ENCODE results near the gene EHMT1.

EHMT1 gene

GRCh38 chr9:137688261-137688660 lies 69.5 kb downstream of the EHMT1 start:
- TF ChIP-seq EGR1 (IDR thresholded peaks at IDR 0.05) (no peak), CEBPB (IDR thresholded peaks at IDR 0.05) (no peak), YY1 (IDR thresholded peaks at IDR 0.05; ENCODE audit: low read depth) (no peak), TCF12 (IDR thresholded peaks at IDR 0.05; ENCODE audit: low read depth) (no peak), CREB1 (IDR thresholded peaks at IDR 0.05; ENCODE audit: low read depth) (no peak), TAF1 (IDR thresholded peaks at IDR 0.05; ENCODE audit: low read depth) (no peak), REST (IDR thresholded peaks at IDR 0.05; ENCODE audit: low read depth) (no peak), RAD21 (IDR thresholded peaks at IDR 0.05; ENCODE audit: low read depth) (no peak), TEAD4 (IDR thresholded peaks at IDR 0.05) (no peak), ZBTB7A (IDR thresholded peaks at IDR 0.05; ENCODE audit: low read depth) (no peak), USF1 (IDR thresholded peaks at IDR 0.05) (no peak), NFIC (IDR thresholded peaks at IDR 0.05) (no peak), MAX (IDR thresholded peaks at IDR 0.05) (no peak), EP300 (IDR thresholded peaks at IDR 0.05; ENCODE audit: borderline replicate concordance) (no peak), FOXM1 (IDR thresholded peaks at IDR 0.05; ENCODE audit: borderline replicate concordance, low read depth) (no peak)

- TF ChIP-seq TAF1 (IDR thresholded peaks at IDR 0.05; ENCODE audit: low read depth) (no peak), EP300 (IDR thresholded peaks at IDR 0.05; ENCODE audit: borderline replicate concordance) (no peak), REST (IDR thresholded peaks at IDR 0.05; ENCODE audit: low read depth) (no peak)
These were observed 69.9 kb downstream of the EHMT1 start for GRCh38 chr9:137688725-137689124.

GRCh38 chr9:137689745-137690529 lies 71.1 kb downstream of the EHMT1 start:
- TF ChIP-seq YY1 (IDR thresholded peaks at IDR 0.05; ENCODE audit: low read depth) (no peak), EGR1 (IDR thresholded peaks at IDR 0.05) (no peak), CEBPB (IDR thresholded peaks at IDR 0.05) (peak; percentile 50; the same call in 1 of the 2 replicates), TEAD4 (IDR thresholded peaks at IDR 0.05) (no peak), TCF12 (IDR thresholded peaks at IDR 0.05; ENCODE audit: low read depth) (no peak), TAF1 (IDR thresholded peaks at IDR 0.05; ENCODE audit: low read depth) (no peak)

GRCh38 chr9:137690930-137691645 lies 72.3 kb downstream of the EHMT1 start:
- TF ChIP-seq TCF12 (IDR thresholded peaks at IDR 0.05; ENCODE audit: low read depth) (no peak), EGR1 (IDR thresholded peaks at IDR 0.05) (no peak), CREB1 (IDR thresholded peaks at IDR 0.05; ENCODE audit: low read depth) (no peak), FOXM1 (IDR thresholded peaks at IDR 0.05; ENCODE audit: borderline replicate concordance, low read depth) (no peak), MAX (IDR thresholded peaks at IDR 0.05) (no peak), TAF1 (IDR thresholded peaks at IDR 0.05; ENCODE audit: low read depth) (no peak), CEBPB (IDR thresholded peaks at IDR 0.05) (no peak), TEAD4 (IDR thresholded peaks at IDR 0.05) (no peak), ZBTB7A (IDR thresholded peaks at IDR 0.05; ENCODE audit: low read depth) (no peak), EP300 (IDR thresholded peaks at IDR 0.05; ENCODE audit: borderline replicate concordance) (no peak)

- no peak for TF ChIP-seq FOXM1 (IDR thresholded peaks at IDR 0.05; ENCODE audit: borderline replicate concordance, low read depth)
- TF ChIP-seq CREB1 (IDR thresholded peaks at IDR 0.05; ENCODE audit: low read depth), result no peak
- TF ChIP-seq REST (IDR thresholded peaks at IDR 0.05; ENCODE audit: low read depth), result no peak
- no peak for TF ChIP-seq CEBPB (IDR thresholded peaks at IDR 0.05)
- TF ChIP-seq TCF12 (IDR thresholded peaks at IDR 0.05; ENCODE audit: low read depth), result no peak
- TF ChIP-seq ZBTB7A (IDR thresholded peaks at IDR 0.05; ENCODE audit: low read depth), result no peak
- TF ChIP-seq RAD21 (IDR thresholded peaks at IDR 0.05; ENCODE audit: low read depth), result no peak
- no peak for TF ChIP-seq EP300 (IDR thresholded peaks at IDR 0.05; ENCODE audit: borderline replicate concordance)
- no peak for TF ChIP-seq NFIC (IDR thresholded peaks at IDR 0.05)
- no peak for TF ChIP-seq TAF1 (IDR thresholded peaks at IDR 0.05; ENCODE audit: low read depth)
These were observed 73.0 kb downstream of the EHMT1 start for GRCh38 chr9:137691646-137692351.
